Measurements from ENCODE around the gene PNMA1.

The PNMA1 gene

GRCh38 chr14:73731111-73731510 is 16.9 kb upstream of the PNMA1 start:
- H3K9me3 ChIP-seq (ENCODE audit: control insufficient read depth, low read length) = no peaks in the 10 kb centered on the region
- no peak overlapping the region for H3K4me3 ChIP-seq (ENCODE audit: extremely low read depth, insufficient read depth, low read length, poor library complexity, severe bottlenecking)
- 96 to 100% methylated on average over 2 of the region's 3 CpGs for WGBS, 2 experiments (ENCODE audit: insufficient coverage in 2 of 2)
- peaks cover 5% of the 10 kb centered on the region for H3K4me1 ChIP-seq (ENCODE audit: control insufficient read depth, insufficient read depth, low read length, poor library complexity, severe bottlenecking)
- H3K27ac ChIP-seq (ENCODE audit: low read depth, low read length, severe bottlenecking) = no peak overlapping the region
- H3K36me3 ChIP-seq (ENCODE audit: control insufficient read depth, insufficient read depth, low read length) = peaks cover 60% of the 10 kb centered on the region

DNA sequence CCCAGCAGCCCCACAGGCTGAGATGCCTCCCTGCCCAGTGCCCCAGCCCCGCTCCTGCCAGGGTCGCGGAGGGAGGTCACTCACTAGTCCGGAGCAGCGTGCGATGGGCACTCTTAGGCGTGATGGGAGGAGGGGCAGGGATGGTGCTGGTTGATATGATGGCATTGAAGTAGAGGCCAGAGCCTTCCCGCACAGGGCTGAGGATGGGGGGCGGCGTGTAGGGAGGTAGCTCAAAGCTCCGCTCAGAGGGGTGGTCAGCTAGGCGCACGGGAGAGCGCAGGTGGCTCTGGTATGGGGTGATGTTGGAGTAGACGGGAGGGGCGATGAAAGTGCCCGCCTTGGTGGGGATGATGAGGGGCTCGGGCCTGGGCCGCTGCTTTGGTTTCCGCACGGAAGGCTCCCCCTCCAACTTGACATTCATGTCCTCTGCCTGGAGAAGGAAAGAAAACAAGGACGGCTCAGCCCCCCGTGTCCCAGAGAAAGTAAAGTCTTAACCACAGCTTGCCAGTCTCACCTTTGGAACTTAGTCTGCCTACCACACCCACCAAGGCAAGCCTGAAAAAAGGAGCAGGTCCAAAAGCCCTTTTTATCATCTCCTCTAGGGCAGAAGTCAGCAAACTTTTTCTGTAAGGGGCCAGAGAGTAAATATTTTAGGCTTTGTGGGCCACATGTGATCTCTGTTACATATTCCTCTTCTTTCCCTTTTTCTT is 15.5 kb upstream of the PNMA1 start:
- Histone ChIP-seq H3K9me3 (ENCODE audit: control insufficient read depth, low read length) (no peaks in the 10 kb centered on the region), H3K27ac (ENCODE audit: low read depth, low read length, severe bottlenecking) (no peak overlapping the region), H3K36me3 (ENCODE audit: control insufficient read depth, insufficient read depth, low read length) (peaks cover 66% of the 10 kb centered on the region), H3K4me1 (ENCODE audit: control insufficient read depth, insufficient read depth, low read length, poor library complexity, severe bottlenecking) (peaks cover 9% of the 10 kb centered on the region), H3K4me3 (ENCODE audit: extremely low read depth, insufficient read depth, low read length, poor library complexity, severe bottlenecking) (no peak overlapping the region)
- 93 to 96% methylated on average over 17 to 18 of the region's 23 CpGs for WGBS, 2 experiments (ENCODE audit: insufficient coverage in 2 of 2)

DNA sequence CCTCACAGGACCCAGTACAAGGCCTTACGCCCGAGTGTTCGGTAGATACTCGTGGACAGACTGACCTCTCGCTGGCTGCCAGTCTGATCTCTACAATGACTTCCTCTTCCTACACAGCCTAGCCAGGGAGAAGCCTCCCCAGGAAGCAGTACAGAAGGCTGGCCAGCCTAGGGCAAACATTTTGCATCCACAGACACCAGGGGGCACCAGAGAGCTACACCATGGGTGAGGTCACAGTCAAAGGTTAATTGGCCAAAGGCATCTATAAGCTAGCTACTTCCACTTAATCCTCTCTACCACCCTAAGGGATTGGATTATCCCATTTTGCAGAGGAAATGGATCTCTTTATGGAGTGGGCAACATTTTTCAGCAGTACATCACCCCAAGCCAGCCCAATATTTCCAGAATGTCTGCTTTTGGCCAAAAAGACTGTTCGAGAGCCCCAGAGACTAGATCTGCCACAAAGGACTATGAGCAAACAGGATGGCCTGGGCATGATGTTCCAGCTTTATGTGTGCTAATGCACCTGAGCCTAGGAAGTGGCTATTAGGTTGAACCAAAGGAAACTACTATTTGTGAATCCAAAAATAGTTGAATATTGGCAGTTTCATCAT is 14.6 kb upstream of the PNMA1 start:
- Histone ChIP-seq H3K4me3 (ENCODE audit: extremely low read depth, insufficient read depth, low read length, poor library complexity, severe bottlenecking) (no peak overlapping the region), H3K36me3 (ENCODE audit: control insufficient read depth, insufficient read depth, low read length) (peaks cover 69% of the 10 kb centered on the region), H3K9me3 (ENCODE audit: control insufficient read depth, low read length) (no peaks in the 10 kb centered on the region), H3K4me1 (ENCODE audit: control insufficient read depth, insufficient read depth, low read length, poor library complexity, severe bottlenecking) (peaks cover 16% of the 10 kb centered on the region), H3K27ac (ENCODE audit: low read depth, low read length, severe bottlenecking) (peak overlapping the region; percentile 62)
- 27 to 35% methylated on average over 6 of the region's 6 CpGs for WGBS, 2 experiments (ENCODE audit: insufficient coverage in 2 of 2)

DNA sequence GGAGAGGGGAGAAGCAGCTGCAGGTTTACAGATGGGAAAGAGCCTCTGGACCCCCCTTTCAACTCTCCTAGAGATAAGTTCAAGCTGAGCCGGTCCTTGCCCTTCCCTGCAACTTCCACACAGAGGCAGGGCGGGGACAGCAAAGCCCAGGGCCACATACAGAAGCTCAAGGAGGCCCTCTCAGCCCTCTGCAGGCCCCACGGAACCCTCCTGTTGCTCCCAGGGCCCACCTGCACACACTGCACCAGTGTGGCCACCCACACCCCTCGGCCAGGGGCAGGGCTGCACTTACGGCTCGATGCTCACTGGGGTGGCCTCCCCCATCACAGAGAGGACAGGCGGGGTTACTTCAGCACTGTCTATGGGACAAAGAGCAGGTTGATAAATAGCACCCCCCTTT is 13.0 kb upstream of the PNMA1 start:
- Histone ChIP-seq H3K36me3 (ENCODE audit: control insufficient read depth, insufficient read depth, low read length) (peaks cover 82% of the 10 kb centered on the region), H3K27ac (ENCODE audit: low read depth, low read length, severe bottlenecking) (no peak overlapping the region), H3K9me3 (ENCODE audit: control insufficient read depth, low read length) (no peaks in the 10 kb centered on the region), H3K4me3 (ENCODE audit: extremely low read depth, insufficient read depth, low read length, poor library complexity, severe bottlenecking) (no peak overlapping the region), H3K4me1 (ENCODE audit: control insufficient read depth, insufficient read depth, low read length, poor library complexity, severe bottlenecking) (peaks cover 16% of the 10 kb centered on the region)
- WGBS, 2 experiments (ENCODE audit: insufficient coverage in 2 of 2) = 80 to 100% methylated on average over 1 to 3 of the region's 7 CpGs

- H3K36me3 ChIP-seq (ENCODE audit: control insufficient read depth, insufficient read depth, low read length) = peaks cover 82% of the 10 kb centered on the region
- no peak overlapping the region for H3K27ac ChIP-seq (ENCODE audit: low read depth, low read length, severe bottlenecking)
- H3K4me3 ChIP-seq (ENCODE audit: extremely low read depth, insufficient read depth, low read length, poor library complexity, severe bottlenecking) = no peak overlapping the region
- no peaks in the 10 kb centered on the region for H3K9me3 ChIP-seq (ENCODE audit: control insufficient read depth, low read length)
- H3K4me1 ChIP-seq (ENCODE audit: control insufficient read depth, insufficient read depth, low read length, poor library complexity, severe bottlenecking) = peaks cover 16% of the 10 kb centered on the region
- 85 to 89% methylated on average over 8 to 14 of the region's 14 CpGs for WGBS, 2 experiments (ENCODE audit: insufficient coverage in 2 of 2)
Measured at GRCh38 chr14:73726025-73726961, 12.1 kb upstream of the PNMA1 start.

- H3K9me3 ChIP-seq (ENCODE audit: control insufficient read depth, low read length) = no peaks in the 10 kb centered on the region
- 86 to 95% methylated on average over 6 to 7 of the region's 8 CpGs for WGBS, 2 experiments (ENCODE audit: insufficient coverage in 2 of 2)
- peaks cover 87% of the 10 kb centered on the region for H3K36me3 ChIP-seq (ENCODE audit: control insufficient read depth, insufficient read depth, low read length)
- H3K4me1 ChIP-seq (ENCODE audit: control insufficient read depth, insufficient read depth, low read length, poor library complexity, severe bottlenecking) = peaks cover 16% of the 10 kb centered on the region
- no peak overlapping the region for H3K4me3 ChIP-seq (ENCODE audit: extremely low read depth, insufficient read depth, low read length, poor library complexity, severe bottlenecking)
- H3K27ac ChIP-seq (ENCODE audit: low read depth, low read length, severe bottlenecking) = no peak overlapping the region
Measured at GRCh38 chr14:73725116-73726024, 11.2 kb upstream of the PNMA1 start.

- Histone ChIP-seq H3K9me3 (ENCODE audit: control insufficient read depth, low read length) (no peaks in the 10 kb centered on the region), H3K4me3 (ENCODE audit: extremely low read depth, insufficient read depth, low read length, poor library complexity, severe bottlenecking) (no peak overlapping the region), H3K27ac (ENCODE audit: low read depth, low read length, severe bottlenecking) (peak overlapping the region; percentile 66), H3K4me1 (ENCODE audit: control insufficient read depth, insufficient read depth, low read length, poor library complexity, severe bottlenecking) (peaks cover 16% of the 10 kb centered on the region), H3K36me3 (ENCODE audit: control insufficient read depth, insufficient read depth, low read length) (peaks cover 91% of the 10 kb centered on the region)
- 89 to 100% methylated on average over 1 of the region's 2 CpGs for WGBS, 2 experiments (ENCODE audit: insufficient coverage in 2 of 2)
Measured at GRCh38 chr14:73724696-73725095, 10.5 kb upstream of the PNMA1 start.

- H3K27ac ChIP-seq (ENCODE audit: low read depth, low read length, severe bottlenecking) = peak overlapping the region; percentile 66
- H3K36me3 ChIP-seq (ENCODE audit: control insufficient read depth, insufficient read depth, low read length) = peaks cover 90% of the 10 kb centered on the region
- peaks cover 16% of the 10 kb centered on the region for H3K4me1 ChIP-seq (ENCODE audit: control insufficient read depth, insufficient read depth, low read length, poor library complexity, severe bottlenecking)
- H3K4me3 ChIP-seq (ENCODE audit: extremely low read depth, insufficient read depth, low read length, poor library complexity, severe bottlenecking) = no peak overlapping the region
- H3K9me3 ChIP-seq (ENCODE audit: control insufficient read depth, low read length) = no peaks in the 10 kb centered on the region
- 73 to 89% methylated on average over 8 to 10 of the region's 12 CpGs for WGBS, 2 experiments (ENCODE audit: insufficient coverage in 2 of 2)
Measured at GRCh38 chr14:73723797-73724661, 9.8 kb upstream of the PNMA1 start.

DNA sequence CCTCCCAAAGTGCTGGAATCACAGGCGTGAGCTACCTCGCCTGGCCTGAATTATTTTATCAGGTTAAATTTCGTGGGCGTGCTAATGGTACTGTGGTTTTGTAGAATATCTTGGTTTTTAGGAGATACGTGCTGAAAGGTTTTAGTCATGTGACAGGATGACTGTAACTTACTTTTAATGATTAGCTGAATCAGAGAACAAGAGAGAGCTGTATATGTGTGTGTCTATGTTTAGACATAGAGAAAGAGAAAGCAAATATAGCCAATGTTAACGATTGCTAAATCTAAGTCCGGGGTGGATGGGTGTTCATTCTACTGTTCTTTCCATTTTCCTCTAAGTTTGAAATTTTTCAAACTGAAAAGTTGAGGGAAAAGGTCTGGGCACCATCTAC is 9.2 kb upstream of the PNMA1 start:
- H3K9me3 ChIP-seq (ENCODE audit: control insufficient read depth, low read length) = no peaks in the 10 kb centered on the region
- H3K36me3 ChIP-seq (ENCODE audit: control insufficient read depth, insufficient read depth, low read length) = peaks cover 90% of the 10 kb centered on the region
- peak overlapping the region; percentile 66 for H3K27ac ChIP-seq (ENCODE audit: low read depth, low read length, severe bottlenecking)
- no peak overlapping the region for H3K4me3 ChIP-seq (ENCODE audit: extremely low read depth, insufficient read depth, low read length, poor library complexity, severe bottlenecking)
- H3K4me1 ChIP-seq (ENCODE audit: control insufficient read depth, insufficient read depth, low read length, poor library complexity, severe bottlenecking) = peaks cover 22% of the 10 kb centered on the region
- 96 to 97% methylated on average over 5 to 7 of the region's 7 CpGs for WGBS, 2 experiments (ENCODE audit: insufficient coverage in 2 of 2)
